ENCODE data around the gene RARG. TPM values are rescaled to one million over a fixed set of nuclear protein-coding genes. Genes with fewer than 3 reads are reported as not detected.

The RARG gene
- total RNA-seq: 37.8 TPM
- polyA plus RNA-seq: 30.5 TPM

GRCh38 chr12:53231921-53232645 lies at the start of gene RARG:
Gene RARG, minus strand, starts transcription at chr12:53232209. Its CDS starts 4,664 bp downstream, at chr12:53227545.
- H3K27ac ChIP-seq (ENCODE audit: low read depth): peak within 1 kb of the TSS; percentile 94
- peak within 1 kb of the TSS; percentile 60 for H3K4me3 ChIP-seq (ENCODE audit: low read depth, low read length)
- no peak for DNase-seq (ENCODE audit: extremely low spot score)
- H3K36me3 ChIP-seq (ENCODE audit: insufficient read depth): no peaks in the 10 kb centered on the region
- H3K4me1 ChIP-seq (ENCODE audit: insufficient read depth): no peaks in the 10 kb centered on the region
- WGBS: 1% methylated on average over 42 of the region's 44 CpGs

- no peaks in the 10 kb centered on the region for H3K4me1 ChIP-seq (ENCODE audit: insufficient read depth)
- H3K4me3 ChIP-seq (ENCODE audit: low read depth, low read length): no peak overlapping the region
- no peak for DNase-seq (ENCODE audit: extremely low spot score)
- WGBS: 91% methylated on average over 9 of the region's 9 CpGs
- H3K36me3 ChIP-seq (ENCODE audit: insufficient read depth): no peaks in the 10 kb centered on the region
- H3K27ac ChIP-seq (ENCODE audit: low read depth): no peak overlapping the region
Observed at GRCh38 chr12:53279888-53280498, 48.0 kb upstream of the RARG start.

- no peak overlapping the region for H3K27ac ChIP-seq (ENCODE audit: low read depth)
- WGBS: 86% methylated on average over 3 of the region's 3 CpGs
- H3K36me3 ChIP-seq (ENCODE audit: insufficient read depth): no peaks in the 10 kb centered on the region
- no peak for DNase-seq (ENCODE audit: extremely low spot score)
- H3K4me1 ChIP-seq (ENCODE audit: insufficient read depth): no peaks in the 10 kb centered on the region
- H3K4me3 ChIP-seq (ENCODE audit: low read depth, low read length): no peak overlapping the region
Observed at GRCh38 chr12:53279283-53279869, 47.4 kb upstream of the RARG start.

GRCh38 chr12:53277981-53278380 lies 46.0 kb upstream of the RARG start:
- no peaks in the 10 kb centered on the region for H3K36me3 ChIP-seq (ENCODE audit: insufficient read depth)
- DNase-seq (ENCODE audit: extremely low spot score): no peak
- no peak overlapping the region for H3K27ac ChIP-seq (ENCODE audit: low read depth)
- 93% methylated on average over 9 of the region's 9 CpGs for whole genome bisulfite sequencing
- H3K4me3 ChIP-seq (ENCODE audit: low read depth, low read length): no peak overlapping the region
- H3K4me1 ChIP-seq (ENCODE audit: insufficient read depth): no peaks in the 10 kb centered on the region

- H3K27ac ChIP-seq (ENCODE audit: low read depth): no peak overlapping the region
- DNase-seq (ENCODE audit: extremely low spot score): no peak
- no peaks in the 10 kb centered on the region for H3K36me3 ChIP-seq (ENCODE audit: insufficient read depth)
- H3K4me3 ChIP-seq (ENCODE audit: low read depth, low read length): no peak overlapping the region
- no peaks in the 10 kb centered on the region for H3K4me1 ChIP-seq (ENCODE audit: insufficient read depth)
- WGBS: 97% methylated on average over 11 of the region's 11 CpGs
Observed at GRCh38 chr12:53276511-53276910, 44.5 kb upstream of the RARG start.

- Histone ChIP-seq H3K27ac (ENCODE audit: low read depth) (no peak overlapping the region), H3K36me3 (ENCODE audit: insufficient read depth) (no peaks in the 10 kb centered on the region), H3K4me1 (ENCODE audit: insufficient read depth) (no peaks in the 10 kb centered on the region), H3K4me3 (ENCODE audit: low read depth, low read length) (no peak overlapping the region)
- no peak for DNase-seq (ENCODE audit: extremely low spot score)
- 92% methylated on average over 5 of the region's 5 CpGs for WGBS
Observed at GRCh38 chr12:53274445-53274844, 42.4 kb upstream of the RARG start.

DNA sequence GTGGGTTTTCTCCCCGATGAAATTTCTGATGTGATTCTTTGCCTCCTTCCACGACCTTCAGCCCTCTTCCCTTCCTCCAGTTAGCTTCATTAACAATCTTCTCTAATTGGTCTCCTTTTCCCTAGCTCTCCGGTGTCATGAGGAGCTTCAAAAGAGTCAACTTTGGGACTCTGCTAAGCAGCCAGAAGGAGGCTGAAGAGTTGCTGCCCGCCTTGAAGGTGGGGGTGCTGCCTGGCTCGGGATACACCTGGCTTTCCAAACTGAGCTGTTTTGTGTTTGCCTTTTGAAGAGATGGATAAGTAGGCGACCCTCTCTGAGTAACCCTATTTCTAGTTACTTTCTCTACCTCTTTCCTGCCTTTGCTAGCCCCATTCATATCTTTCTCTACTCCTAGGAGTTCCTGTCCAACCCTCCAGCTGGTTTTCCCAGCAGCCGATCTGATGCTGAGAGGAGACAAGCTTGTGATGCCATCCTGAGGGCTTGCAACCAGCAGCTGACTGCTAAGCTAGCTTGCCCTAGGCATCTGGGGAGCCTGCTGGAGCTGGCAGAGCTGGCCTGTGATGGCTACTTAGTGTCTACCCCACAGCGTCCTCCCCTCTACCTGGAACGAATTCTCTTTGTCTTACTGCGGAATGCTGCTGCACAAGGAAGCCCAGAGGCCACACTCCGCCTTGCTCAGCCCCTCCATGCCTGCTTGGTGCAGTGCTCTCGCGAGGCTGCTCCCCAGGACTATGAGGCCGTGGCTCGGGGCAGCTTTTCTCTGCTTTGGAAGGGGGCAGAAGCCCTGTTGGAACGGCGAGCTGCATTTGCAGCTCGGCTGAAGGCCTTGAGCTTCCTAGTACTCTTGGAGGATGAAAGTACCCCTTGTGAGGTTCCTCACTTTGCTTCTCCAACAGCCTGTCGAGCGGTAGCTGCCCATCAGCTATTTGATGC lies 36.9 kb upstream of the RARG start:
- H3K4me3 ChIP-seq (ENCODE audit: low read depth, low read length): peak overlapping the region; percentile 42
- WGBS: 57% methylated on average over 20 of the region's 20 CpGs
- H3K4me1 ChIP-seq (ENCODE audit: insufficient read depth): no peaks in the 10 kb centered on the region
- H3K27ac ChIP-seq (ENCODE audit: low read depth): no peak overlapping the region
- DNase-seq (ENCODE audit: extremely low spot score): no peak
- no peaks in the 10 kb centered on the region for H3K36me3 ChIP-seq (ENCODE audit: insufficient read depth)

GRCh38 chr12:53267999-53268629 lies 36.1 kb upstream of the RARG start, which contains the start of gene ESPL1:
Gene ESPL1, plus strand, starts transcription at chr12:53268299. Its CDS starts 468 bp downstream, at chr12:53268767.
- no peak within 1 kb of the TSS for H3K27ac ChIP-seq (ENCODE audit: low read depth)
- no peaks in the 10 kb centered on the region for H3K36me3 ChIP-seq (ENCODE audit: insufficient read depth)
- H3K4me3 ChIP-seq (ENCODE audit: low read depth, low read length): peak within 1 kb of the TSS; percentile 42
- no peaks in the 10 kb centered on the region for H3K4me1 ChIP-seq (ENCODE audit: insufficient read depth)
- under 1% methylated on average over 58 of the region's 58 CpGs for WGBS
- peak; percentile 54 for DNase-seq (ENCODE audit: extremely low spot score)

DNA sequence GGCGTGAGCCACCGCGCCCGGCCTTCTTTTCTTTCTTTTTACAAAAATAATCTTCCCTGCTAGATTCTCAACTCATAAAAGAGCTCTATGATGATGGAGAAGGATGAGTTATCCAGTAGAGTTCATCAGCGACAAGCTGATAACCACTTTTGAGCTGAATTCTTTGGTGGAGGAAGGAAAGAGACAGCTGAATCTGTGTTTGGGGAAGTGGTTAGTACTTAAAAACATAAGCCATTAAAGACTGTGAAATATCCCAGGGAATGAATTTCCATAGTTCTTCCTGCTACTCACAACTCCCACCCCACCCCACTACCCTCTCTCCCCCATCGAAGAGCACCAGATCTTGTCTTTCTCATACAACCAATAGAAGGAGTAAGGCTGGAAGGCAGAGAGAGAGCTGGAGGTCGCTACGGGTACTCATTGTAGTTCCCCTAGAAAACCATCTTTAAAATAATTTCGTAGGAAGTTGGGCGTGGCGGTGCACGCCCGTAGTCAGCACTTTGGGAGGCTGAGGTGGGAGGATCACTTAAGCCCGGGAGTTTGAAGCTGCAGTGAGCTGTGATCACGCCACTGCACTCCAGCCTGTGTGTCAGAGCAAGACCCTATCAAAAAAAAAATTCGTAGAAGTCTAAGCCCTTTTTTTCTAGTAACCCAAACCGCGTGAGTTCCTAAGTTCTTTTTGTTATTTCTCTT lies 35.4 kb upstream of the RARG start:
- Histone ChIP-seq H3K36me3 (ENCODE audit: insufficient read depth) (no peaks in the 10 kb centered on the region), H3K27ac (ENCODE audit: low read depth) (no peak overlapping the region), H3K4me1 (ENCODE audit: insufficient read depth) (no peaks in the 10 kb centered on the region), H3K4me3 (ENCODE audit: low read depth, low read length) (peak overlapping the region; percentile 42)
- no peak for DNase-seq (ENCODE audit: extremely low spot score)
- 50% methylated on average over 18 of the region's 18 CpGs for WGBS

DNA sequence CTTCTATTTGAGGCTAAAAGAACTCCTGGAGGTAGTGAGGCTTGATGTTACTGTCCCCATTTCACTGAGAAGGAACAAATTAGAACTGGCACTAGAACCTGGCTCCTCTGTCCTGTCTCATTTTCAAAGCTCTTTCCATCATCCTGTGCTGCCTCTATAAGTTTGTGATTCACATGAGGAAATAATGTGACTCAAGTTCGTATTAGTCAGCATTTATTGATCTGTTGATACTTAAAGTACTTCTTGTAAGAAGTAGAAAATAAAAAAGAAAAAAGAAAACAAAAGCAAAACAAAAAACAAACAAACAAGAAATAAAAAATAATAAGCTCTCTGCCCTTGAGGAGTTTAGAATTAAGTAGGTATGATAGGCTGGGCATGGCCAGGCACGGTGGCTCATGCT lies 33.8 kb upstream of the RARG start:
- no peak for DNase-seq (ENCODE audit: extremely low spot score)
- no peak overlapping the region for H3K4me3 ChIP-seq (ENCODE audit: low read depth, low read length)
- H3K36me3 ChIP-seq (ENCODE audit: insufficient read depth): no peaks in the 10 kb centered on the region
- no peak overlapping the region for H3K27ac ChIP-seq (ENCODE audit: low read depth)
- H3K4me1 ChIP-seq (ENCODE audit: insufficient read depth): no peaks in the 10 kb centered on the region
- WGBS: 83% methylated on average over 2 of the region's 2 CpGs

- no peak for DNase-seq (ENCODE audit: extremely low spot score)
- H3K4me3 ChIP-seq (ENCODE audit: low read depth, low read length): no peak overlapping the region
- 86% methylated on average over 6 of the region's 6 CpGs for WGBS
- H3K36me3 ChIP-seq (ENCODE audit: insufficient read depth): no peaks in the 10 kb centered on the region
- no peak overlapping the region for H3K27ac ChIP-seq (ENCODE audit: low read depth)
- no peaks in the 10 kb centered on the region for H3K4me1 ChIP-seq (ENCODE audit: insufficient read depth)
Observed at GRCh38 chr12:53259891-53260290, 27.9 kb upstream of the RARG start.

All from urinary bladder (tissue), 4 donors.